Right atrium auricular region (tissue), 2 donors: Measurements from ENCODE around the gene PPP1R10. TPM values are rescaled to one million over a fixed set of nuclear protein-coding genes. Genes with fewer than 3 reads are reported as not detected.

Experiments used
- DNase-seq: peaks from one replicate; pipeline ENCODE4 v3.0.0-alpha.2; 2019; ENCODE audit warnings: low spot score
- H3K27ac ChIP-seq, 2 donors: fragments of 200-600 bp; sonication (generic); 1 replicate in 1 of 2; 2 replicates in 1 of 2; pipeline ENCODE4 v1.5.1; 2016 to 2019
- H3K27me3 ChIP-seq, 2 donors: fragments of 200-600 bp; sonication (generic); one replicate each; pipeline versions ENCODE4 v1.5.1 to v1.6.0; 2017 to 2019
- H3K36me3 ChIP-seq: fragments of 200-600 bp; sonication (generic); one replicate; pipeline ENCODE4 v1.5.1; 2016
- H3K4me1 ChIP-seq, 2 donors: fragments of 200-600 bp; sonication (generic); one replicate each; pipeline versions ENCODE4 v1.5.1 to v1.6.0; 2017 to 2019
- H3K4me3 ChIP-seq, 2 donors: fragments of 200-600 bp; sonication (generic); 1 replicate in 1 of 2; 2 replicates in 1 of 2; pipeline ENCODE4 v1.5.1; 2017 to 2019; ENCODE audit warnings: mild to moderate bottlenecking in 1 of 2, moderate library complexity in 1 of 2
- H3K9me3 ChIP-seq, 2 donors: fragments of 200-600 bp; sonication (generic); one replicate each; pipeline ENCODE4 v1.5.1; 2019
- total RNA-seq, 2 donors: library from RNA; depleted of rRNA; stranded (reverse); fragments of >200 nt; gene quantifications; one replicate each; pipeline ENCODE4 v1.1.0, GENCODE V29; 2016
- TF ChIP-seq, protein P1 (sequence below), 2 donors: fragments of 200-600 bp; sonication (generic); IDR thresholded peaks; one replicate each; pipeline ENCODE4 v1.5.1; 2019; ENCODE audit warnings: antibody characterized with exemption in 2 of 2

PPP1R10 gene
- total RNA-seq, 2 donors from 2014 or later = 18.4 to 20.6 TPM

GRCh38 chr6:30562470-30563425, 54.3 kb downstream of the PPP1R10 start:
- TF ChIP-seq, protein P1, sequence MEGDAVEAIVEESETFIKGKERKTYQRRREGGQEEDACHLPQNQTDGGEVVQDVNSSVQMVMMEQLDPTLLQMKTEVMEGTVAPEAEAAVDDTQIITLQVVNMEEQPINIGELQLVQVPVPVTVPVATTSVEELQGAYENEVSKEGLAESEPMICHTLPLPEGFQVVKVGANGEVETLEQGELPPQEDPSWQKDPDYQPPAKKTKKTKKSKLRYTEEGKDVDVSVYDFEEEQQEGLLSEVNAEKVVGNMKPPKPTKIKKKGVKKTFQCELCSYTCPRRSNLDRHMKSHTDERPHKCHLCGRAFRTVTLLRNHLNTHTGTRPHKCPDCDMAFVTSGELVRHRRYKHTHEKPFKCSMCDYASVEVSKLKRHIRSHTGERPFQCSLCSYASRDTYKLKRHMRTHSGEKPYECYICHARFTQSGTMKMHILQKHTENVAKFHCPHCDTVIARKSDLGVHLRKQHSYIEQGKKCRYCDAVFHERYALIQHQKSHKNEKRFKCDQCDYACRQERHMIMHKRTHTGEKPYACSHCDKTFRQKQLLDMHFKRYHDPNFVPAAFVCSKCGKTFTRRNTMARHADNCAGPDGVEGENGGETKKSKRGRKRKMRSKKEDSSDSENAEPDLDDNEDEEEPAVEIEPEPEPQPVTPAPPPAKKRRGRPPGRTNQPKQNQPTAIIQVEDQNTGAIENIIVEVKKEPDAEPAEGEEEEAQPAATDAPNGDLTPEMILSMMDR (IDR thresholded peaks at IDR 0.05) = no peak
- no peak overlapping the region for H3K4me3 ChIP-seq
- no peak for DNase-seq
- peaks cover 0 to 8% of the 10 kb centered on the region in 2 donors for H3K4me1 ChIP-seq
- H3K27ac ChIP-seq = no peak overlapping the region
- H3K9me3 ChIP-seq = no peaks in the 10 kb centered on the region
- H3K27me3 ChIP-seq = no peaks in the 10 kb centered on the region
- peaks cover 16% of the 10 kb centered on the region for H3K36me3 ChIP-seq

GRCh38 chr6:30560930-30561329, 56.1 kb downstream of the PPP1R10 start:
- Histone ChIP-seq H3K4me3 (no peak overlapping the region), H3K9me3 (no peaks in the 10 kb centered on the region), H3K4me1 (peaks cover 0 to 12% of the 10 kb centered on the region in 2 donors), H3K27ac (no peak overlapping the region), H3K27me3 (no peaks in the 10 kb centered on the region), H3K36me3 (peaks cover 16% of the 10 kb centered on the region)
- TF ChIP-seq, protein P1 (IDR thresholded peaks at IDR 0.05) = no peak
- DNase-seq = no peak

- Histone ChIP-seq H3K27ac (peak overlapping the region; percentile 99), H3K36me3 (peaks cover 26% of the 10 kb centered on the region), H3K4me3 (peak overlapping the region; percentile 75 to 88), H3K27me3 (no peaks in the 10 kb centered on the region), H3K4me1 (peaks cover 0 to 22% of the 10 kb centered on the region in 2 donors), H3K9me3 (no peaks in the 10 kb centered on the region)
- DNase-seq = no peak
- TF ChIP-seq, protein P1 (IDR thresholded peaks at IDR 0.05) = no peak
Measured at GRCh38 chr6:30557683-30557981, 59.4 kb downstream of the PPP1R10 start.

DNA sequence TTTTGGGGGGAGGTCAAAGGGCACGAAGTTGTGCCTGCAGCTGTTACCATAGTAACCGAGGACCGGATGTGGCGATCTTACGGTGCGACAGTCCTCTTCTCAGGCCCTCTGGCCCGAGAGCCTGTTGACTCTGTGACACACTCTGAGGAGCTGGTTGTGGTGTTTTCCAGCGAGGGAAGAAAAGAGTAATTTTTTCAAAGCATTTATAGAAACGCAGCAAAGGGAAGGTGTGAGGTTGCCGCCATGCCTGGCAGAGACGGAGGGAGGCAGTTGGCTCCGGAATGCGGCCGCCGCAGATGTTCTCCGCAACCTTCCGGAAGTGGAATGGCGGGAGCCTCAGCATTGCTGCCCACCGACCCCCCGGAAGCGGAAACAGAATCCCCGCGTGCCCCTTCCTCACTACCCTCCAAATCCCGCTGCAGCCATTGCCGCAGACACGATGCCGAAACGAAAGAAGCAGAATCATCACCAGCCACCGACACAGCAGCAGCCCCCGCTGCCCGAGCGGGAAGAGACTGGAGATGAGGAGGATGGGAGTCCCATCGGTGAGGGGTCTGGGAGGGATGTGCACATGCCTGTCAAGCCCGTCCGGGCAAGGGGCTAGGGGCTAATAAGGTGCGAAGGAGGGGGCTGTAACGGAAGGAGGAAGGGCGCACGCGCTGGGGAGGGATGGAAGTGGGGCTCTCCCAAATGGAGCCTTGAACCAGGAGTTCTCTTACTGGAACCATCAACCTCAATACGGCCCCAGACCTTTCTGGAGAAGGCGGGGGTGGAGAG, 59.9 kb downstream of the PPP1R10 start, which contains the start of gene PRR3:
Gene PRR3 (plus strand): TSS at position 390 of the 777 bp plus-strand sequence. CDS start 50 bp downstream, at position 440.
- Histone ChIP-seq H3K27me3 (no peaks in the 10 kb centered on the region), H3K4me1 (peaks cover 0 to 22% of the 10 kb centered on the region in 2 donors), H3K9me3 (no peaks in the 10 kb centered on the region), H3K36me3 (peaks cover 26% of the 10 kb centered on the region), H3K4me3 (peak within 1 kb of the TSS; percentile 75 to 88), H3K27ac (peak within 1 kb of the TSS; percentile 99)
- peak; percentile 93 for DNase-seq
- TF ChIP-seq, protein P1 (IDR thresholded peaks at IDR 0.05) = no peak

GRCh38 chr6:30556066-30556905, 60.8 kb downstream of the PPP1R10 start, which contains the start of gene GNL1:
Gene GNL1 (minus strand): TSS chr6:30556489. CDS start chr6:30556203, 286 bp downstream.
- TF ChIP-seq, protein P1 (IDR thresholded peaks at IDR 0.05) = no peak
- peaks cover 30% of the 10 kb centered on the region for H3K36me3 ChIP-seq
- H3K27me3 ChIP-seq = no peaks in the 10 kb centered on the region
- peak within 1 kb of the TSS; percentile 99 for H3K27ac ChIP-seq
- H3K4me1 ChIP-seq = peaks cover 0 to 22% of the 10 kb centered on the region in 2 donors
- no peaks in the 10 kb centered on the region for H3K9me3 ChIP-seq
- H3K4me3 ChIP-seq = peak within 1 kb of the TSS; percentile 75 to 88
- DNase-seq = peak; percentile 92
